ENCODE results near the gene ZC3H13.
"Not testable (repeated sequence)": the region's sequence is repeated elsewhere in the genome, so short reads cannot be mapped to it uniquely, and the experiment has no call there.

Gene ZC3H13

GRCh38 chr13:46004491-46004890, 48.1 kb downstream of the ZC3H13 start:
- FAIRE-seq, result no peak

GRCh38 chr13:45996631-45997030, 55.9 kb downstream of the ZC3H13 start:
- FAIRE-seq, result no peak

- no peak for FAIRE-seq
Observed at GRCh38 chr13:45995245-45995644, 57.3 kb downstream of the ZC3H13 start.

- FAIRE-seq, result no peak
Observed at GRCh38 chr13:45994752-45995151, 57.8 kb downstream of the ZC3H13 start.

- no peak for FAIRE-seq
Observed at GRCh38 chr13:45989607-45990006, 62.9 kb downstream of the ZC3H13 start.

- not testable (repeated sequence) for FAIRE-seq
Observed at GRCh38 chr13:45981127-45981526, 71.4 kb downstream of the ZC3H13 start.

GRCh38 chr13:45975337-45975736, 77.2 kb downstream of the ZC3H13 start:
- no peak for FAIRE-seq

GRCh38 chr13:45974500-45974899, 78.0 kb downstream of the ZC3H13 start:
- FAIRE-seq, result no peak

- no peak for FAIRE-seq
Observed at GRCh38 chr13:45967589-45967988, 85.0 kb downstream of the ZC3H13 start.

- no peak for FAIRE-seq
Observed at GRCh38 chr13:45966715-45967114, 85.8 kb downstream of the ZC3H13 start.

- no peak for FAIRE-seq
Observed at GRCh38 chr13:45961468-45961867, 91.1 kb downstream of the ZC3H13 start.

- FAIRE-seq, result no peak
Observed at GRCh38 chr13:45954836-45955800, 97.4 kb downstream of the ZC3H13 start.

- FAIRE-seq, result no peak
Observed at GRCh38 chr13:45953082-45953481, 99.5 kb downstream of the ZC3H13 start.

- FAIRE-seq, result no peak
Observed at GRCh38 chr13:45951724-45952123, 100.8 kb downstream of the ZC3H13 start.

- FAIRE-seq, result no peak
Observed at GRCh38 chr13:45951166-45951565, 101.4 kb downstream of the ZC3H13 start.

GRCh38 chr13:45950386-45951000, 102.1 kb downstream of the ZC3H13 start:
- FAIRE-seq, result no peak

GRCh38 chr13:45949161-45949560, 103.4 kb downstream of the ZC3H13 start:
- no peak for FAIRE-seq

GRCh38 chr13:45943965-45944364, 108.6 kb downstream of the ZC3H13 start:
- FAIRE-seq, result no peak

GRCh38 chr13:45943120-45943519, 109.4 kb downstream of the ZC3H13 start:
- FAIRE-seq, result no peak

- no peak for FAIRE-seq
Observed at GRCh38 chr13:45941261-45941660, 111.3 kb downstream of the ZC3H13 start.

- no peak for FAIRE-seq
Observed at GRCh38 chr13:45940061-45940460, 112.5 kb downstream of the ZC3H13 start.

- FAIRE-seq, result no peak
Observed at GRCh38 chr13:45936621-45937020, 115.9 kb downstream of the ZC3H13 start.

GRCh38 chr13:45934283-45934682, 118.3 kb downstream of the ZC3H13 start:
- no peak for FAIRE-seq

All from colon (tissue), 2 donors.